Spleen (tissue), 7 donors: ENCODE results near the gene SLC25A20.

Experiments
- POLR2A ChIP-seq, 3 donors: fragments of 450-650 bp; IDR thresholded peaks; one replicate each; pipeline ENCODE4 v1.5.1; 2017; ENCODE audit warnings: antibody characterized with exemption in 3 of 3, mild to moderate bottlenecking in 1 of 3
- TF ChIP-seq, protein P1 (sequence below), 11 experiments: fragments of 200-600 bp in 7 of 11; fragments of 450-650 bp in 4 of 11; sonication (generic) in 4 of 11; IDR thresholded peaks in 8 of 11; conservative IDR thresholded peaks in 3 of 11; 1 replicate in 7 of 11; 2 replicates in 4 of 11; pipeline versions ENCODE4 v1.4.0 to v1.8.0; 2016 to 2021; ENCODE audit warnings: antibody characterized with exemption in 11 of 11, inconsistent platforms in 4 of 11, mild to moderate bottlenecking in 1 of 11
- donor health status: DM: no; HTN: no; CAD: no; lungs with moderate emphysema.
- donor health status: DM: no; HTN: no; CAD: no.
- donor health status: DM: no; HTN: no; CAD: no.

- TF ChIP-seq, protein P1, sequence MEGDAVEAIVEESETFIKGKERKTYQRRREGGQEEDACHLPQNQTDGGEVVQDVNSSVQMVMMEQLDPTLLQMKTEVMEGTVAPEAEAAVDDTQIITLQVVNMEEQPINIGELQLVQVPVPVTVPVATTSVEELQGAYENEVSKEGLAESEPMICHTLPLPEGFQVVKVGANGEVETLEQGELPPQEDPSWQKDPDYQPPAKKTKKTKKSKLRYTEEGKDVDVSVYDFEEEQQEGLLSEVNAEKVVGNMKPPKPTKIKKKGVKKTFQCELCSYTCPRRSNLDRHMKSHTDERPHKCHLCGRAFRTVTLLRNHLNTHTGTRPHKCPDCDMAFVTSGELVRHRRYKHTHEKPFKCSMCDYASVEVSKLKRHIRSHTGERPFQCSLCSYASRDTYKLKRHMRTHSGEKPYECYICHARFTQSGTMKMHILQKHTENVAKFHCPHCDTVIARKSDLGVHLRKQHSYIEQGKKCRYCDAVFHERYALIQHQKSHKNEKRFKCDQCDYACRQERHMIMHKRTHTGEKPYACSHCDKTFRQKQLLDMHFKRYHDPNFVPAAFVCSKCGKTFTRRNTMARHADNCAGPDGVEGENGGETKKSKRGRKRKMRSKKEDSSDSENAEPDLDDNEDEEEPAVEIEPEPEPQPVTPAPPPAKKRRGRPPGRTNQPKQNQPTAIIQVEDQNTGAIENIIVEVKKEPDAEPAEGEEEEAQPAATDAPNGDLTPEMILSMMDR (IDR thresholded peaks at IDR 0.05 in 8 of 11, conservative IDR thresholded peaks at IDR 0.05 in 3 of 11): no peak
- TF ChIP-seq POLR2A (IDR thresholded peaks at IDR 0.05): no peak
Observed at GRCh38 chr3:48879307-48879993, 19.2 kb downstream of the SLC25A20 start.
